SK-N-SH (cell line): Measurements from ENCODE around the gene CCDC88C. TPM values are rescaled to one million over a fixed set of nuclear protein-coding genes. Genes with fewer than 3 reads are reported as not detected.

Experiments used
- CTCF ChIA-PET: fragments of 300-600, 350-600 bp; formaldehyde crosslinking; extraction: SDS; loops from one replicate; lab custom pipeline; 2021; lab: Yijun Ruan, JAX
- POLR2A ChIA-PET: fragments of 350-600 bp; sonication (Branson Sonifier 250); formaldehyde crosslinking; extraction: SDS; loops from one replicate; lab custom pipeline; 2020; ENCODE audit warnings: antibody characterized with exemption, inconsistent platforms; lab: Yijun Ruan, JAX
- DNase-seq: peaks from one replicate; pipeline ENCODE4 v3.0.0; 2012
- H2AFZ ChIP-seq: fragments of 200-600 bp; sonication (generic); 2 replicates; pipeline ENCODE4 v1.8.1; 2016; ENCODE audit warnings: antibody characterized with exemption, mild to moderate bottlenecking, low read depth
- H3F3A ChIP-seq: fragments of 200-600 bp; sonication (generic); replicated peaks from 2 replicates; pipeline ENCODE3; 2016; ENCODE audit warnings: antibody characterized with exemption, mild to moderate bottlenecking; ENCODE audit not compliant: insufficient read depth
- H3K27ac ChIP-seq, 2 experiments: fragments of 200-500 bp in 1 of 2; fragments of 200-600 bp in 1 of 2; sonication (Bioruptor generic) in 1 of 2; sonication (generic), shearing (Covaris generic) in 1 of 2; 2 replicates each; pipeline versions ENCODE4 v1.5.1 to v1.6.1; 2014 to 2016; ENCODE audit warnings: low read depth in 2 of 2, inconsistent platforms in 1 of 2, low read length in 1 of 2, mild to moderate bottlenecking in 1 of 2, mixed read lengths in 1 of 2
- H3K27me3 ChIP-seq: fragments of 200-600 bp; sonication (generic), shearing (Covaris generic); 2 replicates; pipeline ENCODE4 v1.6.1; 2016; ENCODE audit warnings: mixed run types; ENCODE audit not compliant: insufficient read depth
- H3K36me3 ChIP-seq, 2 experiments: fragments of 200-500 bp in 1 of 2; fragments of 200-600 bp in 1 of 2; sonication (Bioruptor generic) in 1 of 2; sonication (generic) in 1 of 2; replicated peaks in 1 of 2; 2 replicates each; pipeline versions ENCODE3 to v1.5.1; 2014 to 2016; ENCODE audit warnings: low read length in 1 of 2, mild to moderate bottlenecking in 1 of 2; ENCODE audit not compliant: insufficient read depth in 2 of 2, control insufficient read depth in 1 of 2
- H3K4me1 ChIP-seq, 2 experiments: fragments of 200-500 bp in 1 of 2; fragments of 200-600 bp in 1 of 2; sonication (Bioruptor generic) in 1 of 2; sonication (generic), shearing (Covaris generic) in 1 of 2; 2 replicates each; pipeline versions ENCODE4 v1.5.1 to v1.6.1; 2014 to 2016; ENCODE audit warnings: low read depth in 1 of 2, low read length in 1 of 2, mixed run types in 1 of 2; ENCODE audit not compliant: insufficient read depth in 2 of 2, control insufficient read depth in 1 of 2
- H3K4me2 ChIP-seq: fragments of 200-600 bp; sonication (generic), shearing (Covaris generic); 2 replicates; pipeline ENCODE4 v1.6.1; 2017; ENCODE audit warnings: mixed run types
- H3K4me3 ChIP-seq, 2 experiments: fragments of 200-500 bp in 1 of 2; fragments of 200-600 bp in 1 of 2; sonication (Bioruptor generic) in 1 of 2; sonication (generic), shearing (Covaris generic) in 1 of 2; 2 replicates each; pipeline versions ENCODE4 v1.5.1 to v1.8.1; 2014 to 2016; ENCODE audit warnings: low read depth in 2 of 2, inconsistent platforms in 1 of 2, low read length in 1 of 2, mild to moderate bottlenecking in 1 of 2, mixed read lengths in 1 of 2, moderate library complexity in 1 of 2
- H3K79me2 ChIP-seq: fragments of 200-600 bp; sonication (generic); 2 replicates; pipeline ENCODE4 v1.8.1; 2017; ENCODE audit warnings: mild to moderate bottlenecking; ENCODE audit not compliant: insufficient read depth
- H3K9ac ChIP-seq: fragments of 200-600 bp; sonication (generic); 2 replicates; pipeline ENCODE4 v1.6.1; 2017; ENCODE audit warnings: mixed run types
- H3K9me2 ChIP-seq: fragments of 200-600 bp; sonication (generic); 2 replicates; pipeline ENCODE4 v1.6.1; 2017; ENCODE audit warnings: mixed run types
- H3K9me3 ChIP-seq: fragments of 200-600 bp; sonication (generic); 2 replicates; pipeline ENCODE4 v1.6.1; 2017; ENCODE audit warnings: mixed run types, mild to moderate bottlenecking, moderate library complexity
- H4K20me1 ChIP-seq: fragments of 200-600 bp; sonication (generic); 2 replicates; pipeline ENCODE4 v1.6.1; 2017; ENCODE audit warnings: mild to moderate bottlenecking, mixed run types; ENCODE audit not compliant: insufficient read depth
- EP300 ChIP-seq, 2 experiments: IDR thresholded peaks; 2 replicates each; pipeline versions ENCODE4 v1.4.0 to v1.6.1; 2012; ENCODE audit warnings: borderline replicate concordance in 1 of 2, low read depth in 1 of 2, low read length in 1 of 2
- FOXJ3 ChIP-seq: sonication (generic); formaldehyde crosslinking; IDR thresholded peaks from 2 replicates; pipeline ENCODE4 v1.5.1; 2020; ENCODE audit warnings: mild to moderate bottlenecking, missing genetic modification reagents
- GATA2 ChIP-seq: sonication (generic); formaldehyde crosslinking; IDR thresholded peaks from 2 replicates; pipeline ENCODE4 v1.5.0; 2020; ENCODE audit warnings: mild to moderate bottlenecking, missing genetic modification reagents
- JUND ChIP-seq: IDR thresholded peaks from 2 replicates; pipeline ENCODE4 v1.4.0; 2012
- MEF2A ChIP-seq: IDR thresholded peaks from 2 replicates; pipeline ENCODE4 v1.4.0; 2012; ENCODE audit warnings: low read depth, borderline replicate concordance
- NFIC ChIP-seq: IDR thresholded peaks from 2 replicates; pipeline ENCODE4 v1.4.0; 2012; ENCODE audit warnings: borderline replicate concordance
- NRF1 ChIP-seq: IDR thresholded peaks from 2 replicates; pipeline ENCODE4 v1.6.1; 2012; ENCODE audit warnings: low read depth, mild to moderate bottlenecking, low read length
- POLR2AphosphoS5 ChIP-seq: IDR thresholded peaks from 2 replicates; pipeline ENCODE4 v1.6.1; 2012; ENCODE audit warnings: low read depth, low read length
- RCOR1 ChIP-seq: fragments of 150-350 bp; IDR thresholded peaks from 2 replicates; pipeline ENCODE4 v1.6.1; 2017; ENCODE audit warnings: antibody characterized with exemption, low read length
- RXRA ChIP-seq: IDR thresholded peaks from 2 replicates; pipeline ENCODE4 v1.4.0; 2012; ENCODE audit warnings: low read depth, mild to moderate bottlenecking, borderline replicate concordance
- SMC3 ChIP-seq: IDR thresholded peaks from 2 replicates; pipeline ENCODE4 v1.6.1; 2012; ENCODE audit warnings: low read depth, low read length, improper control_type of control experiment
- TCF12 ChIP-seq: IDR thresholded peaks from 2 replicates; pipeline ENCODE4 v1.4.0; 2012
- TEAD4 ChIP-seq: IDR thresholded peaks from 2 replicates; pipeline ENCODE4 v1.4.0; 2012; ENCODE audit warnings: mild to moderate bottlenecking, borderline replicate concordance; ENCODE audit not compliant: insufficient read depth
- WGBS: methylation state at CpG from one replicate; pipeline ENCODE4 v1.1.6; 2017; ENCODE audit warnings: low lambda C conversion rate; 5-methylcytosine and 5-hydroxymethylcytosine counted together
- polyA plus RNA-seq, 3 experiments: library from polyadenylated mRNA; depleted of rRNA; stranded (reverse); fragments of >200 nt; gene quantifications; 2 replicates each; pipeline ENCODE4 v1.2.3, GENCODE V29; 2012
- TF ChIP-seq, protein P1 (sequence below): IDR thresholded peaks from 2 replicates; pipeline ENCODE4 v1.4.0; 2012; ENCODE audit warnings: low read depth, borderline replicate concordance
- TF ChIP-seq, protein P2 (sequence below): IDR thresholded peaks from 2 replicates; pipeline ENCODE4 v1.6.1; 2012; ENCODE audit warnings: mild to moderate bottlenecking, low read depth, low read length, moderate library complexity

CCDC88C gene
- polyA plus RNA-seq, 1 of the 3 experiments (the other 2 are of a cell fraction): 0.39 TPM

DNA sequence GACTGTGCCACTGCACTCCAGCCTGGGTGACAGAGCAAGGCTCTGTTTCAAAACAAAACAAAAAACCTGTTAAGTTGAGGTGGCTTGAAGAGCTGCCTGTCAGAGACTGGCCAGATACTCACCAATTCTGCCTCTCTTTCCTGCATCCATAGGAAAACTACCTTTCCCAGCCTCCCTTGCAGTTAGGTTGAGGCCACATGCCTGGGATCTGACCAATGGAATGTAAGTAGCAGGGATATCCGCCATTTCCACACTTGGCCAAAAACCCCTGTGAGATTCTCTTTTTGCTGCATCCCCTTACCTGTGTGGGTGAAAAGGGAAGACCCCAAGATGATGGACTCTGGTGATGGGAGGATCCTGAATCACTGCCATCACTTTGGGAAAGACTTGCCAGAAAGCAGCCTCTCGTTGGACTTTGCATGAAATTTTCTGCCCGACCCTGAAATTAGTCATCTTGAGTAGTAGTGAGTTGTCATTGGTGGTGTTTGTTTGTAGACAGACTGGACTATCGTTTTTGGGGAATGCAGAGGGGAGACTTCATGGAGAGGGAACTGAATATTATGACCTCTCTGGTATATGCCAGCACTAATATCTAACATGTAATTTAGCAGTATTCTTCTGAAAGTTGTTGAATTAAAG is 187.1 kb downstream of the CCDC88C start:
- no peaks in the 10 kb centered on the region for H3K27me3 ChIP-seq
- no peaks in the 10 kb centered on the region for H3K79me2 ChIP-seq
- H3K4me1 ChIP-seq: no peaks in the 10 kb centered on the region; a peak in 1 of 4 replicates
- H3K9me3 ChIP-seq: no peaks in the 10 kb centered on the region
- H4K20me1 ChIP-seq: no peaks in the 10 kb centered on the region
- DNase-seq: no peak
- no peak for TF ChIP-seq NRF1
- TF ChIP-seq SMC3: no peak
- TF ChIP-seq, protein P1, sequence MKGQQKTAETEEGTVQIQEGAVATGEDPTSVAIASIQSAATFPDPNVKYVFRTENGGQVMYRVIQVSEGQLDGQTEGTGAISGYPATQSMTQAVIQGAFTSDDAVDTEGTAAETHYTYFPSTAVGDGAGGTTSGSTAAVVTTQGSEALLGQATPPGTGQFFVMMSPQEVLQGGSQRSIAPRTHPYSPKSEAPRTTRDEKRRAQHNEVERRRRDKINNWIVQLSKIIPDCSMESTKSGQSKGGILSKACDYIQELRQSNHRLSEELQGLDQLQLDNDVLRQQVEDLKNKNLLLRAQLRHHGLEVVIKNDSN: peak; percentile 81
- TF ChIP-seq, all 33 proteins: peak for 1
- Histone ChIP-seq H3K4me3 (no peak overlapping the region), H3K36me3 (no peaks in the 10 kb centered on the region), H3K9me2 (no peaks in the 10 kb centered on the region), H3K9ac (no peak overlapping the region), H2AFZ (no peak overlapping the region), H3K4me2 (no peak overlapping the region), H3K27ac (no peak overlapping the region), H3F3A (no peaks in the 10 kb centered on the region)
- WGBS: 84% methylated on average over 4 of the region's 4 CpGs
- ChIA-PET POLR2A (no interaction called here), CTCF (no interaction called here)

DNA sequence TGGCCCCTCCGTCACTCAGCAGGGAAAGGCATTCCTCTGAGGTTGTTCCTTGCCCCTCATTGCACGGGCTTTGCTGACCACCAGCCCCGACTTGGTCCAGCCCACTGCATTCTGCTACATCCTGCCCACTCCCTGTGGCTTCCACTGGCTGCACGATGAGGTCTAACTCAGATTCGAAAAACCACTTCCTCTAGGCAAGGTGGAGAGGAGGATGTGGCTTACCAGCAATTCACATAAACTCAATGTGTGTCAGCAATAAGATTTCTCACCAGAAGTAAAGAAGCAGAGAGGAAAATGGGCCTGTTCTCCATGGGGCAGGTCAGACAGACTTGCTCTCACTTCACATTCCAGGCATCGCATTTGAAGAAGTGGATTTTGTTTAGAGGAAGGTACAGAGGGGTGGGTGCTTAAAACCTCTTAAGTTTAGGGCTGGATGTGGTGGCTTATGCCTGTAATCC is 187.8 kb downstream of the CCDC88C start:
- ChIA-PET CTCF (interaction anchor here (0.8 kb wide), 1 partner anchor 8 kb away, joined by 3 read pairs; no protein-coding TSS in a partner anchor), POLR2A (no interaction called here)
- no peak overlapping the region for H3K4me3 ChIP-seq
- WGBS: 76% methylated on average over 5 of the region's 6 CpGs
- no peaks in the 10 kb centered on the region for H3K9me2 ChIP-seq
- no peak overlapping the region for H3K27ac ChIP-seq
- H3K79me2 ChIP-seq: no peaks in the 10 kb centered on the region
- DNase-seq: no peak
- H3F3A ChIP-seq: no peaks in the 10 kb centered on the region
- H3K9me3 ChIP-seq: no peaks in the 10 kb centered on the region
- no peak overlapping the region for H2AFZ ChIP-seq
- H3K36me3 ChIP-seq: peaks cover 0 to 1% of the 10 kb centered on the region in 2 experiments
- TF ChIP-seq GATA2 (CRISPR knock-in tag): no peak
- TF ChIP-seq FOXJ3: no peak
- no peak for TF ChIP-seq EP300 (IDR thresholded peaks at IDR 0.05; ENCODE audit: borderline replicate concordance in 1 of 2, low read depth in 1 of 2, low read length in 1 of 2)
- TF ChIP-seq JUND: no peak
- no peak for TF ChIP-seq RCOR1
- no peak for TF ChIP-seq TEAD4
- no peak overlapping the region for H3K9ac ChIP-seq
- H3K4me1 ChIP-seq: no peaks in the 10 kb centered on the region; a peak in 1 of 4 replicates
- no peaks in the 10 kb centered on the region for H4K20me1 ChIP-seq
- no peak overlapping the region for H3K4me2 ChIP-seq
- no peaks in the 10 kb centered on the region for H3K27me3 ChIP-seq

DNA sequence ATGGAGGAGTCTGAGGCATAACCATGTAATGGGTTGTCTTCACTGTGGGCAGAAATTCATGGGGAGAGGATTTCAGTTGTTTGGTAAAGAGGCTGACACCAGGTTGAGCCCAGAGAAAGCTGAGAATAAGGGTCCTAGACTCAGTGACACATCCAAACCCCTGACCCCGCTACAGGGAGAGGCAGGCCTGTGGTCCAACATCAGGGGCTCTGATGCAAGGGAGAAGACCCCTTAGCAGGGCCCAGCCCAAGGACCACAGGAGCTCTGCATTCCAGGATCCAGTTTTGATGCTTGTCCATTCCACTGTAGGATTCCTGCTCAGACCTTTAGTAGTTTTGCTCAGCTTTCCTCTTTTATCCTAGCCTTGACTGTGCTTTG is 188.6 kb downstream of the CCDC88C start:
- no peak overlapping the region for H2AFZ ChIP-seq
- H3K4me1 ChIP-seq: no peaks in the 10 kb centered on the region; a peak in 1 of 4 replicates
- CTCF ChIA-PET: interaction anchor here (0.8 to 2.0 kb wide), 2 partner anchors 9 to 13 kb away, joined by 3 to 5 read pairs; no protein-coding TSS in a partner anchor

More for the DNA sequence above, 188.6 kb downstream of the CCDC88C start:
- Histone ChIP-seq H3K79me2 (no peaks in the 10 kb centered on the region), H3K36me3 (peaks cover 0 to 3% of the 10 kb centered on the region in 2 experiments), H3K4me2 (no peak overlapping the region), H3F3A (no peaks in the 10 kb centered on the region), H3K27me3 (no peaks in the 10 kb centered on the region), H3K4me3 (no peak overlapping the region), H3K27ac (no peak overlapping the region), H3K9me2 (no peaks in the 10 kb centered on the region), H4K20me1 (no peaks in the 10 kb centered on the region), H3K9me3 (no peaks in the 10 kb centered on the region), H3K9ac (no peak overlapping the region)
- TF ChIP-seq RCOR1: no peak
- no peak for TF ChIP-seq RXRA
- TF ChIP-seq, protein P2, sequence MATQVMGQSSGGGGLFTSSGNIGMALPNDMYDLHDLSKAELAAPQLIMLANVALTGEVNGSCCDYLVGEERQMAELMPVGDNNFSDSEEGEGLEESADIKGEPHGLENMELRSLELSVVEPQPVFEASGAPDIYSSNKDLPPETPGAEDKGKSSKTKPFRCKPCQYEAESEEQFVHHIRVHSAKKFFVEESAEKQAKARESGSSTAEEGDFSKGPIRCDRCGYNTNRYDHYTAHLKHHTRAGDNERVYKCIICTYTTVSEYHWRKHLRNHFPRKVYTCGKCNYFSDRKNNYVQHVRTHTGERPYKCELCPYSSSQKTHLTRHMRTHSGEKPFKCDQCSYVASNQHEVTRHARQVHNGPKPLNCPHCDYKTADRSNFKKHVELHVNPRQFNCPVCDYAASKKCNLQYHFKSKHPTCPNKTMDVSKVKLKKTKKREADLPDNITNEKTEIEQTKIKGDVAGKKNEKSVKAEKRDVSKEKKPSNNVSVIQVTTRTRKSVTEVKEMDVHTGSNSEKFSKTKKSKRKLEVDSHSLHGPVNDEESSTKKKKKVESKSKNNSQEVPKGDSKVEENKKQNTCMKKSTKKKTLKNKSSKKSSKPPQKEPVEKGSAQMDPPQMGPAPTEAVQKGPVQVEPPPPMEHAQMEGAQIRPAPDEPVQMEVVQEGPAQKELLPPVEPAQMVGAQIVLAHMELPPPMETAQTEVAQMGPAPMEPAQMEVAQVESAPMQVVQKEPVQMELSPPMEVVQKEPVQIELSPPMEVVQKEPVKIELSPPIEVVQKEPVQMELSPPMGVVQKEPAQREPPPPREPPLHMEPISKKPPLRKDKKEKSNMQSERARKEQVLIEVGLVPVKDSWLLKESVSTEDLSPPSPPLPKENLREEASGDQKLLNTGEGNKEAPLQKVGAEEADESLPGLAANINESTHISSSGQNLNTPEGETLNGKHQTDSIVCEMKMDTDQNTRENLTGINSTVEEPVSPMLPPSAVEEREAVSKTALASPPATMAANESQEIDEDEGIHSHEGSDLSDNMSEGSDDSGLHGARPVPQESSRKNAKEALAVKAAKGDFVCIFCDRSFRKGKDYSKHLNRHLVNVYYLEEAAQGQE: no peak
- TF ChIP-seq POLR2AphosphoS5: no peak
- TF ChIP-seq TCF12: no peak
- TF ChIP-seq NFIC: no peak
- TF ChIP-seq SMC3: no peak
- TF ChIP-seq GATA2 (CRISPR knock-in tag): no peak
- no peak for TF ChIP-seq FOXJ3
- no peak for TF ChIP-seq MEF2A
- TF ChIP-seq JUND: no peak
- 100% methylated on average over 1 of the region's 1 CpG for WGBS
- DNase-seq: no peak
- POLR2A ChIA-PET: interaction anchor here (0.7 kb wide), 1 partner anchor 11 kb away, joined by 3 read pairs; no protein-coding TSS in a partner anchor
